Placental epithelial cell (primary cell): ENCODE results near the gene TUBAL3. TPM values are rescaled to one million over a fixed set of nuclear protein-coding genes. Genes with fewer than 3 reads are reported as not detected.

Experiments used
- total RNA-seq: library from RNA; depleted of rRNA; stranded (reverse); fragments of >200 nt; gene quantifications from 2 replicates; pipeline ENCODE4 v1.2.3, GENCODE V29; 2012

The TUBAL3 gene
- not detected in 2 replicates for total RNA-seq

GRCh38 chr10:5404208-5405041, at the start of gene TUBAL3:
Gene TUBAL3 (minus strand): TSS chr10:5404828. CDS start chr10:5404792, 36 bp downstream.

GRCh38 chr10:5412277-5412941, 7.8 kb upstream of the TUBAL3 start, which contains the start of gene NET1:
Gene NET1 (plus strand): TSS chr10:5412557. CDS start chr10:5412693, 136 bp downstream.

DNA sequence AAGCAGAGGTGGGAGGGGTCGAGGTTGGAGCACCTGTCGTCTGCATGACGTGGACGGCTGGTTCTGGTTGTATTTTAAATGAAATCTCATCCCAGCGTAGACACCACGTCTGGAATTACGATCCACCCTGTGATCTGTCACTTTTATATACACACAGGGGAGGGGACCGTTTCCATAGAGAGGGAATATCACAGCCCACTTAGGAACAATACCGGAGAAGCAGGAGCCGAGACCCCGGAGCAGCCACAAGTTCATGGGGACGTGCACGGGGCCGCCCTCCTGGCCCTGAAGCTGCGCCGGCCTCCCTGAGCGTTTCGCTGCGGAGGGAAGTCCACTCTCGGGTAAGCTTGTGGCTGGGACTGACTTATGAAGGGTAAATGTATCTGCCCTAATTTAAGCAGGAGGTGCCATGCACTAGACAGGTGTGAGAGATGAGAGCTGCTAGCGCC, 39.7 kb downstream of the TUBAL3 start, which contains the start of gene UCN3:
TSS of gene UCN3 (plus strand) at position 77 of the 449 bp plus-strand sequence. CDS start 8,755 bp downstream, outside the sequence.

Other genes starting within 250 kb of the TUBAL3 start
- gene AKR1C8, start 219.7 kb downstream of the TUBAL3 start, total RNA-seq, result not detected in 2 replicates
- not detected in 2 replicates for gene AKR1C4, start 208.0 kb downstream of the TUBAL3 start, total RNA-seq
- gene UCN3, start 39.9 kb downstream of the TUBAL3 start, total RNA-seq, result not detected in 2 replicates
- 42.8 and 44.8 TPM in 2 replicates for gene NET1, start 7.7 kb upstream of the TUBAL3 start, total RNA-seq
- gene CALML5, start 94.7 kb upstream of the TUBAL3 start, total RNA-seq, result not detected in 2 replicates
- not detected in 2 replicates for gene CALML3, start 120.1 kb upstream of the TUBAL3 start, total RNA-seq